Esophagus squamous epithelium (tissue), 4 donors: ENCODE measurements around the gene STATH.

Experiments used
- CTCF ChIP-seq, 6 experiments: fragments of 450-650 bp in 4 of 6; fragments of 200-600 bp in 2 of 6; sonication (generic) in 2 of 6; IDR thresholded peaks; one replicate each; pipeline ENCODE4 v1.5.1; 2016 to 2019; ENCODE audit warnings: antibody characterized with exemption in 6 of 6, mild to moderate bottlenecking in 4 of 6, moderate library complexity in 4 of 6
- POLR2A ChIP-seq, 4 donors: fragments of 450-650 bp; IDR thresholded peaks; one replicate each; pipeline ENCODE4 v1.6.1; 2017; ENCODE audit warnings: antibody characterized with exemption in 4 of 4, mild to moderate bottlenecking in 4 of 4, moderate library complexity in 3 of 4

- no peak for TF ChIP-seq CTCF (IDR thresholded peaks at IDR 0.05)
- no peak for TF ChIP-seq POLR2A (IDR thresholded peaks at IDR 0.05)
Observed at GRCh38 chr4:70027011-70027410, 31.2 kb downstream of the STATH start.
